A673 (cell line): ENCODE data around the gene LRRC8D. TPM values are rescaled to one million over a fixed set of nuclear protein-coding genes. Genes with fewer than 3 reads are reported as not detected.
A peak's percentile ranks its signal among the peaks of the same experiment; 100 is the strongest.

Experiments
- BruUV-seq: library from RNA; stranded (reverse); fragments of 400-500 nt; replicated peaks from 2 replicates; lab custom pipeline; 2021; lab: Mats Ljungman, UMichigan
- CTCF ChIA-PET: fragments of 300-600 bp; sonication (Branson Sonifier 250); formaldehyde crosslinking; loops from one replicate; lab custom pipeline; 2022; ENCODE audit warnings: antibody characterized with exemption; lab: Charles Lee
- POLR2A ChIA-PET: fragments of 300-600 bp; sonication (Branson Sonifier 250); formaldehyde crosslinking; loops from one replicate; lab custom pipeline; 2022; ENCODE audit warnings: antibody characterized with exemption; ENCODE audit not compliant: low non-redundant PET; lab: Charles Lee
- DNase-seq: peaks from one replicate; pipeline ENCODE4 v3.0.0-alpha.2; 2015; ENCODE audit warnings: low spot score
- H3K27ac ChIP-seq: fragments of 200-600 bp; sonication (generic); 2 replicates; pipeline ENCODE4 v1.5.1; 2016; ENCODE audit warnings: mixed run types, low read depth, mild to moderate bottlenecking, mixed read lengths, antibody characterized with exemption, low read length; ENCODE audit not compliant: poor library complexity, severe bottlenecking
- H3K27me3 ChIP-seq: fragments of 200-600 bp; sonication (generic); replicated peaks from 2 replicates; pipeline ENCODE4 v1.6.1; 2017; ENCODE audit warnings: mixed run types, low read depth, mild to moderate bottlenecking, mixed read lengths, antibody characterized with exemption, low read length; ENCODE audit not compliant: insufficient read depth, poor library complexity
- H3K36me3 ChIP-seq: fragments of 200-600 bp; sonication (generic); 2 replicates; pipeline ENCODE4 v1.6.1; 2016; ENCODE audit warnings: mixed run types, mild to moderate bottlenecking, mixed read lengths, antibody characterized with exemption, low read length; ENCODE audit not compliant: insufficient read depth, poor library complexity, severe bottlenecking
- H3K4me1 ChIP-seq: fragments of 200-600 bp; sonication (generic); 2 replicates; pipeline ENCODE4 v1.6.1; 2017; ENCODE audit warnings: mixed run types, mild to moderate bottlenecking, mixed read lengths, antibody characterized with exemption, low read length; ENCODE audit not compliant: insufficient read depth, poor library complexity, severe bottlenecking
- H3K4me3 ChIP-seq: fragments of 200-600 bp; sonication (generic); 2 replicates; pipeline ENCODE4 v1.5.1; 2016; ENCODE audit warnings: low read depth, mixed run types, mild to moderate bottlenecking, mixed read lengths, low read length; ENCODE audit not compliant: poor library complexity, severe bottlenecking
- H3K9me3 ChIP-seq: fragments of 200-600 bp; sonication (generic); 2 replicates; pipeline ENCODE4 v1.6.1; 2016; ENCODE audit warnings: mixed run types, low read depth, mild to moderate bottlenecking, mixed read lengths, antibody characterized with exemption, low read length; ENCODE audit not compliant: poor library complexity, severe bottlenecking
- EZH2 ChIP-seq: fragments of 200-600 bp; sonication (generic); IDR thresholded peaks from 2 replicates; pipeline ENCODE4 v1.6.1; 2017; ENCODE audit warnings: borderline replicate concordance, low read depth, mild to moderate bottlenecking, mixed read lengths, antibody characterized with exemption, low read length; ENCODE audit not compliant: poor library complexity, severe bottlenecking
- intact Hi-C: fragments of 100-400 bp; cut with micrococcal nuclease; formaldehyde crosslinking; loops from one replicate; pipeline ENCODE4 v1.10.0; 2022; ENCODE audit not compliant: unreplicated experiment
- total RNA-seq: library from RNA; stranded (reverse); gene quantifications from 2 replicates; pipeline ENCODE4 v1.2.3, GENCODE V29; 2021
- TF ChIP-seq, protein P1 (sequence below): fragments of 300-800, 200-600 bp; sonication (generic); conservative IDR thresholded peaks from 2 replicates; pipeline ENCODE4 v1.5.1; 2017; ENCODE audit warnings: low read depth, mild to moderate bottlenecking, antibody characterized with exemption, low read length, moderate library complexity, mixed read lengths

LRRC8D gene
- total RNA-seq, 1 experiment from 2014 or later, result 59.4 TPM

DNA sequence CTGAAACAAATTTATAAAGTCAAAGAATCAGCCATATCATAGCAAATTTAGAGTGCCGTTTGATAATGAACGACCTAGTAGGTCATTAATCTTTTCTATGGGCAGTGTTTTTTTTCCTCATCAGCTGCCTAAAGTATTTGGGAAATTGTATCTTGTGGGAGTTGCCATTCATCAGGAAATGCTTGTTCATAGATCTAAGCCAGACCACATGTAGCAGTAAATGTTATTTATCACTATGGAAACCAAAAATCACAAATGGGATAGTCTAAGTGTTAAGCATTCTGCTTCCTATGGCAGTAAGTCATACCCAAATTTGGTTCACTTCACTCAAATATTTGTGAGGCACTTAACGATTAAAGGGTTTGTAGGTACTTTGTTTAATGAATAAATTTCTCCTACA, 52.9 kb downstream of the LRRC8D start:
- peak; percentile 86 for DNase-seq
- Histone ChIP-seq H3K4me1 (peaks cover 70% of the 10 kb centered on the region), H3K27ac (peak overlapping the region; percentile 72)

GRCh38 chr1:89876463-89876862, 55.6 kb downstream of the LRRC8D start:
- H3K27me3 ChIP-seq, result no peaks in the 10 kb centered on the region
- POLR2A ChIA-PET, result no interaction called here
- H3K4me1 ChIP-seq, result peaks cover 86% of the 10 kb centered on the region
- H3K36me3 ChIP-seq, result peaks cover 6% of the 10 kb centered on the region
- BruUV-seq, result no TSS peak
- CTCF ChIA-PET, result no interaction called here
- no peak for DNase-seq
- H3K4me3 ChIP-seq, result no peak overlapping the region
- H3K27ac ChIP-seq, result no peak overlapping the region
- H3K9me3 ChIP-seq, result peaks cover 6% of the 10 kb centered on the region
- intact Hi-C loops, result no loop called here
- TF ChIP-seq EZH2, result no peak
- TF ChIP-seq, protein P1, sequence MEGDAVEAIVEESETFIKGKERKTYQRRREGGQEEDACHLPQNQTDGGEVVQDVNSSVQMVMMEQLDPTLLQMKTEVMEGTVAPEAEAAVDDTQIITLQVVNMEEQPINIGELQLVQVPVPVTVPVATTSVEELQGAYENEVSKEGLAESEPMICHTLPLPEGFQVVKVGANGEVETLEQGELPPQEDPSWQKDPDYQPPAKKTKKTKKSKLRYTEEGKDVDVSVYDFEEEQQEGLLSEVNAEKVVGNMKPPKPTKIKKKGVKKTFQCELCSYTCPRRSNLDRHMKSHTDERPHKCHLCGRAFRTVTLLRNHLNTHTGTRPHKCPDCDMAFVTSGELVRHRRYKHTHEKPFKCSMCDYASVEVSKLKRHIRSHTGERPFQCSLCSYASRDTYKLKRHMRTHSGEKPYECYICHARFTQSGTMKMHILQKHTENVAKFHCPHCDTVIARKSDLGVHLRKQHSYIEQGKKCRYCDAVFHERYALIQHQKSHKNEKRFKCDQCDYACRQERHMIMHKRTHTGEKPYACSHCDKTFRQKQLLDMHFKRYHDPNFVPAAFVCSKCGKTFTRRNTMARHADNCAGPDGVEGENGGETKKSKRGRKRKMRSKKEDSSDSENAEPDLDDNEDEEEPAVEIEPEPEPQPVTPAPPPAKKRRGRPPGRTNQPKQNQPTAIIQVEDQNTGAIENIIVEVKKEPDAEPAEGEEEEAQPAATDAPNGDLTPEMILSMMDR, result no peak

More for the DNA sequence above, 52.9 kb downstream of the LRRC8D start:
- intact Hi-C loops, result no loop called here
- H3K27me3 ChIP-seq, result no peaks in the 10 kb centered on the region
- CTCF ChIA-PET, result no interaction called here
- H3K36me3 ChIP-seq, result peaks cover 5% of the 10 kb centered on the region
- no TSS peak for BruUV-seq
- POLR2A ChIA-PET, result interaction anchor here (0.6 kb wide), 1 partner anchor 52 kb away, joined by 3 read pairs; no protein-coding TSS in a partner anchor
- no peak for TF ChIP-seq EZH2
- TF ChIP-seq, protein P1, result no peak
- H3K4me3 ChIP-seq, result no peak overlapping the region
- H3K9me3 ChIP-seq, result no peaks in the 10 kb centered on the region

- TF ChIP-seq, protein P1, result no peak
- TF ChIP-seq EZH2, result no peak
- POLR2A ChIA-PET, result no interaction called here
- no peak for DNase-seq
- Histone ChIP-seq H3K36me3 (peaks cover 18% of the 10 kb centered on the region), H3K4me1 (peaks cover 73% of the 10 kb centered on the region), H3K27me3 (no peaks in the 10 kb centered on the region), H3K9me3 (peaks cover 16% of the 10 kb centered on the region), H3K4me3 (no peak overlapping the region), H3K27ac (peak overlapping the region; percentile 26)
- intact Hi-C loops, result no loop called here
- CTCF ChIA-PET, result no interaction called here
- BruUV-seq, result no TSS peak
These were observed 56.9 kb downstream of the LRRC8D start for GRCh38 chr1:89877756-89878155.
